ENCODE data around the gene POP4. TPM values are rescaled to one million over a fixed set of nuclear protein-coding genes. Genes with fewer than 3 reads are reported as not detected.

POP4 gene
- total RNA-seq, 5 donors from 2014 or later (not counting 1 experiment from before 2014, with no cell fraction given) = 43.7 to 59.6 (median 55.5) TPM

DNA sequence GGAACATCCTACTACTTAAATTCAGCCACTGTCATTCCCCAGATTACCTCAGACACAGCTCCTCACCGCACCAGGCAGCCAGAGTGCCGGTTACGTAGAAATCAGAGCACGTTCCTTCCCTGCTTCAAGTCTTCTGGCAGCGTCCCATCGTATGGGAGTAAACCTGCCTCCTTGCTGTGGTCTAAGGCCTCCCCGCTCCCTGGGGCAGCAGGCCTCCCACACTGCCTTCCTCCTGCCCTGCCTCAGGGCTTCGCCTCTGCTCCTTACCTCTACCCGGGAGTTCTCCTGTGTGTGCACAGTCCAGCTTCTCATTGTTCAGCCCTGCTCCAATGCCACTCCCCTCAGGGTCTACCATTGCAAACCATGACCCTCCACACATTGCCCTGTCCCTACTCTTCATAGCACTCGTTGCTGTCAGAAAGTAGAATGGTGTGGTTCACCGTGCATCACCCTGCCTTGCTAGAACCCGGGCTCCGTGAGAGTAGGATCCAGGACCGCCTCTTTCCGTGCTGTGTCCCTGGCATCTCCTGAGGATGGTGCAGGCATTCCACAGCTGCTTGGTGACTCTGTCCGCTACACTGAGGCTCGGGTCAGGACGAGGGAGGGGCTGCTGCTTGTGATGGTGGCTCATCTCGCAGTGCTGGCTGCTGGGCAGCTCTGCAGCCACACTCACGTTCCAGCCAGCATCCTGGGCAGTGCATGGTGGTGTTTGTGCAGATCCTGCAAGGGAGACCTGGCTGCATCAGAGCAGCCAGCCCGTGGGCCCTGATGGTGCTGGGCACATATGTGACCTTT is 6.9 kb downstream of the POP4 start:
- H3K27me3 ChIP-seq (replicated peaks in 1 of 2; ENCODE audit: control insufficient read depth in 2 of 2, extremely low read depth in 1 of 2, insufficient read depth in 2 of 2, low read length in 1 of 2) = no peaks in the 10 kb centered on the region
- ChIA-PET CTCF (interaction anchor here (0.9 to 2.6 kb wide), 4 partner anchors 77 to 103 kb away, joined by 3 to 13 read pairs (median 4); no protein-coding TSS in a partner anchor), POLR2A (no interaction called here)
- H3K36me3 ChIP-seq (ENCODE audit: control insufficient read depth in 2 of 2, extremely low read depth in 1 of 2, insufficient read depth in 1 of 2, low read length in 1 of 2) = peaks cover 7 to 72% of the 10 kb centered on the region in 2 donors
- Mint-ChIP-seq H3K9me3 (no peaks in the 10 kb centered on the region), H3K4me3 (no peak overlapping the region), H3K36me3 (peaks cover 56% of the 10 kb centered on the region), H3K4me1 (peaks cover 11 to 20% (median 19%) of the 10 kb centered on the region in 3 donors), H3K27me3 (no peaks in the 10 kb centered on the region), H3K27ac (no peak overlapping the region)
- no peak for ATAC-seq (replicated peaks in 1 of 4)
- no peaks in the 10 kb centered on the region for H3K9me3 ChIP-seq
- H3K4me1 ChIP-seq (ENCODE audit: control insufficient read depth in 1 of 2, extremely low read depth in 1 of 2, insufficient read depth in 2 of 2, low read length in 2 of 2) = peaks cover 0 to 23% of the 10 kb centered on the region in 2 experiments
- no peak overlapping the region for H3K27ac ChIP-seq (ENCODE audit: low read length)
- DNase-seq = no peak
- over 99% methylated on average over 18 of the region's 21 CpGs for WGBS (ENCODE audit: insufficient coverage)
- H3K4me3 ChIP-seq (ENCODE audit: control insufficient read depth in 1 of 2, extremely low read depth in 1 of 2, low read length in 1 of 2) = no peak overlapping the region

- H3K4me3 ChIP-seq (ENCODE audit: control insufficient read depth in 1 of 2, extremely low read depth in 1 of 2, low read length in 1 of 2) = no peak overlapping the region
- no peaks in the 10 kb centered on the region for H3K9me3 ChIP-seq
- POLR2A ChIA-PET = no interaction called here
- H3K36me3 Mint-ChIP-seq = peaks cover 50% of the 10 kb centered on the region
- H3K4me3 Mint-ChIP-seq = no peak overlapping the region
- CTCF ChIA-PET = interaction anchor here (0.9 to 1.3 kb wide), 3 partner anchors 80 to 102 kb away, joined by 3 read pairs; no protein-coding TSS in a partner anchor
- no peak for ATAC-seq (replicated peaks in 1 of 4)
- no peaks in the 10 kb centered on the region for H3K27me3 Mint-ChIP-seq
- peaks cover 11 to 20% (median 16%) of the 10 kb centered on the region in 3 donors for H3K4me1 Mint-ChIP-seq
- no peaks in the 10 kb centered on the region for H3K9me3 Mint-ChIP-seq
- no peak overlapping the region for H3K27ac Mint-ChIP-seq
- 93% methylated on average over 3 of the region's 7 CpGs for WGBS (ENCODE audit: insufficient coverage)
- peaks cover 7 to 66% of the 10 kb centered on the region in 2 donors for H3K36me3 ChIP-seq (ENCODE audit: control insufficient read depth in 2 of 2, extremely low read depth in 1 of 2, insufficient read depth in 1 of 2, low read length in 1 of 2)
- H3K27ac ChIP-seq (ENCODE audit: low read length) = no peak overlapping the region
- no peak for DNase-seq
- H3K27me3 ChIP-seq (replicated peaks in 1 of 2; ENCODE audit: control insufficient read depth in 2 of 2, extremely low read depth in 1 of 2, insufficient read depth in 2 of 2, low read length in 1 of 2) = no peaks in the 10 kb centered on the region
- H3K4me1 ChIP-seq (ENCODE audit: control insufficient read depth in 1 of 2, extremely low read depth in 1 of 2, insufficient read depth in 2 of 2, low read length in 2 of 2) = peaks cover 0 to 23% of the 10 kb centered on the region in 2 experiments
Measured at GRCh38 chr19:29614046-29614445, 8.0 kb downstream of the POP4 start.

- H3K27ac Mint-ChIP-seq = no peak overlapping the region
- CTCF ChIA-PET = interaction anchor here (0.5 to 1.3 kb wide), 8 partner anchors 8 to 110 kb away, joined by 3 to 8 read pairs (median 3); no protein-coding TSS in a partner anchor
- peaks cover 7 to 58% of the 10 kb centered on the region in 2 donors for H3K36me3 ChIP-seq (ENCODE audit: control insufficient read depth in 2 of 2, extremely low read depth in 1 of 2, insufficient read depth in 1 of 2, low read length in 1 of 2)
- no peaks in the 10 kb centered on the region for H3K27me3 ChIP-seq (replicated peaks in 1 of 2; ENCODE audit: control insufficient read depth in 2 of 2, extremely low read depth in 1 of 2, insufficient read depth in 2 of 2, low read length in 1 of 2)
- ATAC-seq (replicated peaks in 1 of 4) (no peak), DNase-seq (no peak)
- H3K4me1 Mint-ChIP-seq = peaks cover 13 to 18% (median 13%) of the 10 kb centered on the region in 3 donors
- POLR2A ChIA-PET = interaction anchor here (0.6 kb wide), 3 partner anchors 73 to 357 kb away, joined by 4 to 9 read pairs (median 8); no protein-coding TSS in a partner anchor
- no peak overlapping the region for H3K4me3 ChIP-seq (ENCODE audit: control insufficient read depth in 1 of 2, extremely low read depth in 1 of 2, low read length in 1 of 2)
- H3K9me3 ChIP-seq = no peaks in the 10 kb centered on the region
- no peaks in the 10 kb centered on the region for H3K27me3 Mint-ChIP-seq
- H3K9me3 Mint-ChIP-seq = no peaks in the 10 kb centered on the region
- H3K27ac ChIP-seq (ENCODE audit: low read length) = no peak overlapping the region
- peaks cover 0 to 17% of the 10 kb centered on the region in 2 experiments for H3K4me1 ChIP-seq (ENCODE audit: control insufficient read depth in 1 of 2, extremely low read depth in 1 of 2, insufficient read depth in 2 of 2, low read length in 2 of 2)
- H3K36me3 Mint-ChIP-seq = peaks cover 43% of the 10 kb centered on the region
- no peak overlapping the region for H3K4me3 Mint-ChIP-seq
- WGBS (ENCODE audit: insufficient coverage) = no CpG with 5 or more reads among the region's 4 CpGs
Measured at GRCh38 chr19:29614780-29615179, 8.7 kb downstream of the POP4 start.

- H3K27ac Mint-ChIP-seq = no peak overlapping the region
Measured at GRCh38 chr19:29615891-29616425, 9.9 kb downstream of the POP4 start.

DNA sequence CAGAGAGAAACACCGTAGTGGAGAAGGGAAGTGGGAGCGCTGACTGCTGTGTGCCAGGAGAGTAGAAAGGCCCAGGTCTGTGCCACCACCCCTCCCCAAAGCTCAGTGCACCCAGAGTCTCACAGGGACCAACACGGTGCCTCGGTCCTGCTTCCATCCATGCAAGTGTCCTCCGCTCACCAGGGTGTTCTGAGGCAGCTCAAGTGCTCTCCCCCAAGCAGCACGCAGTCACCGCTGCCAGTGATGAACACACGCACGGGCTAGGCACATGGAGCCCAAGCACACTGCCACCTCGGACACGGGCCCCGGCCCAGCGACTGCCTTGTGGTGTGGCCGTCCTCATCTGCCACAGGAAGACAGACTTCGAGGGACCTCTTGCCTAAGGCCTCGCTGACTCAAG is 10.5 kb downstream of the POP4 start:
- Histone ChIP-seq H3K27me3 (replicated peaks in 1 of 2; ENCODE audit: control insufficient read depth in 2 of 2, extremely low read depth in 1 of 2, insufficient read depth in 2 of 2, low read length in 1 of 2) (no peaks in the 10 kb centered on the region), H3K9me3 (no peaks in the 10 kb centered on the region), H3K4me1 (ENCODE audit: control insufficient read depth in 1 of 2, extremely low read depth in 1 of 2, insufficient read depth in 2 of 2, low read length in 2 of 2) (peaks cover 9 to 15% of the 10 kb centered on the region in 2 experiments), H3K27ac (ENCODE audit: low read length) (no peak overlapping the region), H3K36me3 (ENCODE audit: control insufficient read depth in 2 of 2, extremely low read depth in 1 of 2, insufficient read depth in 1 of 2, low read length in 1 of 2) (peaks cover 4 to 48% of the 10 kb centered on the region in 2 donors), H3K4me3 (ENCODE audit: control insufficient read depth in 1 of 2, extremely low read depth in 1 of 2, low read length in 1 of 2) (no peak overlapping the region)
- H3K4me3 Mint-ChIP-seq = no peak overlapping the region
- no peak overlapping the region for H3K27ac Mint-ChIP-seq
- 94% methylated on average over 14 of the region's 16 CpGs for WGBS (ENCODE audit: insufficient coverage)
- peaks cover 39% of the 10 kb centered on the region for H3K36me3 Mint-ChIP-seq
- ChIA-PET CTCF (interaction anchor here in 1 of 2 donors (0.9 to 1.1 kb wide), 2 partner anchors 78 to 100 kb away, joined by 3 to 4 read pairs; no protein-coding TSS in a partner anchor), POLR2A (interaction anchor here in 1 of 2 donors (0.6 kb wide), 1 partner anchor 228 kb away, joined by 7 read pairs; no protein-coding TSS in a partner anchor)
- H3K4me1 Mint-ChIP-seq = peaks cover 21 to 24% (median 22%) of the 10 kb centered on the region in 3 donors
- ATAC-seq (replicated peaks in 1 of 4) (no peak), DNase-seq (no peak)
- H3K9me3 Mint-ChIP-seq = no peaks in the 10 kb centered on the region
- H3K27me3 Mint-ChIP-seq = no peaks in the 10 kb centered on the region

More at GRCh38 chr19:29615891-29616425, 9.9 kb downstream of the POP4 start:
- Histone ChIP-seq H3K9me3 (no peaks in the 10 kb centered on the region), H3K27ac (ENCODE audit: low read length) (no peak overlapping the region), H3K4me1 (ENCODE audit: control insufficient read depth in 1 of 2, extremely low read depth in 1 of 2, insufficient read depth in 2 of 2, low read length in 2 of 2) (peaks cover 4 to 15% of the 10 kb centered on the region in 2 experiments), H3K36me3 (ENCODE audit: control insufficient read depth in 2 of 2, extremely low read depth in 1 of 2, insufficient read depth in 1 of 2, low read length in 1 of 2) (peaks cover 6 to 54% of the 10 kb centered on the region in 2 donors), H3K4me3 (ENCODE audit: control insufficient read depth in 1 of 2, extremely low read depth in 1 of 2, low read length in 1 of 2) (no peak overlapping the region), H3K27me3 (replicated peaks in 1 of 2; ENCODE audit: control insufficient read depth in 2 of 2, extremely low read depth in 1 of 2, insufficient read depth in 2 of 2, low read length in 1 of 2) (no peaks in the 10 kb centered on the region)
- CTCF ChIA-PET = no interaction called here
- peaks cover 17 to 21% (median 18%) of the 10 kb centered on the region in 3 donors for H3K4me1 Mint-ChIP-seq
- no peak for ATAC-seq (replicated peaks in 1 of 4)
- 95% methylated on average over 9 of the region's 10 CpGs for WGBS (ENCODE audit: insufficient coverage)
- H3K36me3 Mint-ChIP-seq = peaks cover 40% of the 10 kb centered on the region
- no peak overlapping the region for H3K4me3 Mint-ChIP-seq
- no peak for DNase-seq
- H3K9me3 Mint-ChIP-seq = no peaks in the 10 kb centered on the region
- POLR2A ChIA-PET = no interaction called here
- no peaks in the 10 kb centered on the region for H3K27me3 Mint-ChIP-seq
